ENCODE results near the gene RUFY4. TPM values are rescaled to one million over a fixed set of nuclear protein-coding genes. Genes with fewer than 3 reads are reported as not detected.

RUFY4 gene
- polyA plus RNA-seq, 1 donor (not counting 4 experiments of a cell fraction or from before 2014, with no cell fraction given), result not detected

GRCh38 chr2:218024336-218024735 is 44.7 kb upstream of the RUFY4 start:
- Histone ChIP-seq H3K9ac (ENCODE audit: control insufficient read depth, extremely low read depth, insufficient read depth, low read length) (no peak overlapping the region), H3K79me2 (ENCODE audit: control insufficient read depth, insufficient read depth, low read length) (no peaks in the 10 kb centered on the region), H3K4me1 (ENCODE audit: control insufficient read depth, extremely low read depth, insufficient read depth, low read length) (peaks cover 13% of the 10 kb centered on the region), H3K27ac (ENCODE audit: control insufficient read depth, insufficient read depth, low read length) (no peak overlapping the region), H3K9me1 (ENCODE audit: control insufficient read depth, extremely low read depth, insufficient read depth, low read length) (no peaks in the 10 kb centered on the region), H3K4me3 (ENCODE audit: control insufficient read depth in 2 of 3, extremely low read depth in 1 of 3, insufficient read depth in 2 of 3, low read depth in 1 of 3, low read length in 3 of 3) (no peak overlapping the region), H3K27me3 (ENCODE audit: control insufficient read depth, extremely low read depth, insufficient read depth, low read length) (peaks cover 16% of the 10 kb centered on the region), H3K9me3 (ENCODE audit: control insufficient read depth, low read depth, low read length) (no peaks in the 10 kb centered on the region), H3K4me2 (ENCODE audit: control insufficient read depth, extremely low read depth, insufficient read depth, low read depth, low read length) (no peak overlapping the region), H2AFZ (ENCODE audit: control insufficient read depth, low read length) (no peak overlapping the region), H4K20me1 (ENCODE audit: control insufficient read depth, extremely low read depth, insufficient read depth, low read length) (no peaks in the 10 kb centered on the region), H3K36me3 (ENCODE audit: control insufficient read depth in 2 of 2, extremely low read depth in 1 of 2, insufficient read depth in 2 of 2, low read length in 2 of 2) (no peaks in the 10 kb centered on the region)
- DNase-seq (ENCODE audit: low read depth, low spot score) (no peak), FAIRE-seq (no peak)
- dilution Hi-C loops (cut with MboI; ENCODE audit: extremely low pct_ligation_motif_present, low sequenced_read_pairs), result no loop called here
- no peak for TF ChIP-seq EZH2 (IDR thresholded peaks at IDR 0.05; ENCODE audit: low read length)
- TF ChIP-seq CTCF (optimal IDR thresholded peaks at IDR 0.05 in 1 of 3, IDR thresholded peaks at IDR 0.05 in 1 of 3, conservative IDR thresholded peaks at IDR 0.05 in 1 of 3; ENCODE audit: extremely low read depth in 1 of 3, insufficient read depth in 2 of 3, low read length in 3 of 3), result no peak

- FAIRE-seq (no peak), DNase-seq (ENCODE audit: low read depth, low spot score) (no peak)
- no peak overlapping the region for H3K27ac ChIP-seq (ENCODE audit: control insufficient read depth, insufficient read depth, low read length)
- H3K36me3 ChIP-seq (ENCODE audit: control insufficient read depth in 2 of 2, extremely low read depth in 1 of 2, insufficient read depth in 2 of 2, low read length in 2 of 2), result no peaks in the 10 kb centered on the region
- dilution Hi-C loops (cut with MboI; ENCODE audit: extremely low pct_ligation_motif_present, low sequenced_read_pairs), result no loop called here
- H3K9me1 ChIP-seq (ENCODE audit: control insufficient read depth, extremely low read depth, insufficient read depth, low read length), result no peaks in the 10 kb centered on the region
- TF ChIP-seq EZH2 (IDR thresholded peaks at IDR 0.05; ENCODE audit: low read length) (no peak), CTCF (optimal IDR thresholded peaks at IDR 0.05 in 1 of 3, IDR thresholded peaks at IDR 0.05 in 1 of 3, conservative IDR thresholded peaks at IDR 0.05 in 1 of 3; ENCODE audit: extremely low read depth in 1 of 3, insufficient read depth in 2 of 3, low read length in 3 of 3) (no peak)
- H3K9me3 ChIP-seq (ENCODE audit: control insufficient read depth, low read depth, low read length), result no peaks in the 10 kb centered on the region
- H3K4me1 ChIP-seq (ENCODE audit: control insufficient read depth, extremely low read depth, insufficient read depth, low read length), result peaks cover 17% of the 10 kb centered on the region
- no peak overlapping the region for H3K9ac ChIP-seq (ENCODE audit: control insufficient read depth, extremely low read depth, insufficient read depth, low read length)
- no peak overlapping the region for H3K4me2 ChIP-seq (ENCODE audit: control insufficient read depth, extremely low read depth, insufficient read depth, low read depth, low read length)
- H3K27me3 ChIP-seq (ENCODE audit: control insufficient read depth, extremely low read depth, insufficient read depth, low read length), result peaks cover 16% of the 10 kb centered on the region
- H4K20me1 ChIP-seq (ENCODE audit: control insufficient read depth, extremely low read depth, insufficient read depth, low read length), result no peaks in the 10 kb centered on the region
- H2AFZ ChIP-seq (ENCODE audit: control insufficient read depth, low read length), result no peak overlapping the region
- no peaks in the 10 kb centered on the region for H3K79me2 ChIP-seq (ENCODE audit: control insufficient read depth, insufficient read depth, low read length)
- no peak overlapping the region for H3K4me3 ChIP-seq (ENCODE audit: control insufficient read depth in 2 of 3, extremely low read depth in 1 of 3, insufficient read depth in 2 of 3, low read depth in 1 of 3, low read length in 3 of 3)
Measured at GRCh38 chr2:218024871-218025270, 44.2 kb upstream of the RUFY4 start.
